Measurements from ENCODE around the gene RPS4Y1. TPM values are rescaled to one million over a fixed set of nuclear protein-coding genes. Genes with fewer than 3 reads are reported as not detected.

The RPS4Y1 gene
- total and polyA plus RNA-seq, 10 donors = 0.50 to 725 (median 286) TPM; not detected in 5

DNA sequence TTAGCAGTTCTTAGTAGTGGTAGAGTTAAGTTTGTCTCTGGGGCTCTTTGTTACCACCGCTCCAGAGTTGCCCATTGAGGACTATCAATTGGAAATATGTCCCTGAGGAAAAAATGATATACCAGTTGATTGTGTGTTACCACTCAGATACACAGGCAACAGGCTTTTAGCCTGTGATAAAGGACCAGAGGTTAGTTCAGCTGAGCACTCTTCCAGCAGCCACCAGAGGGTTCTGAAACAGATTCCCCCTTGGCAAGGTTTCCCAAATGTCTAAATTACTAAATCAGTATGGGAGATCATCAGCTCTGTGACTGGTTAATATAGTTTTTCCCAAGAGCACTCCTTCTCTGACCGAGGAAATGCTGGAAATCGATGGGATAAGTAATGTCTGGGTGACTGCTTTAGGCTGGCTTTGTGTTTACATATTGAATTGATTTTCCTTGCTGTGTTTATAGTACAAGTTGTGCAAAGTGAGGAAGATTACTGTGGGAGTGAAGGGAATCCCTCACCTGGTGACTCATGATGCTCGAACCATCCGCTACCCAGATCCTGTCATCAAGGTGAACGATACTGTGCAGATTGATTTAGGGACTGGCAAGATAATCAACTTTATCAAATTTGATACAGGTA is 12.9 kb downstream of the RPS4Y1 start:
- intact Hi-C loops (cut with DNase I; ENCODE audit: low total_unique reads) = no loop called here
- Histone ChIP-seq H3K36me3 (peaks cover 0 to 92% (median 0%) of the 10 kb centered on the region in 6 donors), H3K4me1 (peaks cover 0 to 27% (median 6%) of the 10 kb centered on the region in 6 donors), H3K27ac (no peak overlapping the region), H3K27me3 (replicated peaks in 1 of 7) (no peaks in the 10 kb centered on the region), H3K9me3 (no peaks in the 10 kb centered on the region), H3K4me3 (no peak overlapping the region)
- no peak for DNase-seq
- WGBS, 5 donors = 92 to 96% (median 94%) methylated on average over 5 to 6 of the region's 6 CpGs; no CpG with 5 or more reads in 2 of the 5 donors
- TF ChIP-seq POLR2AphosphoS5 (IDR thresholded peaks at IDR 0.05) (no peak), POLR2A (IDR thresholded peaks at IDR 0.05) (no peak)
- TF ChIP-seq, protein P1, sequence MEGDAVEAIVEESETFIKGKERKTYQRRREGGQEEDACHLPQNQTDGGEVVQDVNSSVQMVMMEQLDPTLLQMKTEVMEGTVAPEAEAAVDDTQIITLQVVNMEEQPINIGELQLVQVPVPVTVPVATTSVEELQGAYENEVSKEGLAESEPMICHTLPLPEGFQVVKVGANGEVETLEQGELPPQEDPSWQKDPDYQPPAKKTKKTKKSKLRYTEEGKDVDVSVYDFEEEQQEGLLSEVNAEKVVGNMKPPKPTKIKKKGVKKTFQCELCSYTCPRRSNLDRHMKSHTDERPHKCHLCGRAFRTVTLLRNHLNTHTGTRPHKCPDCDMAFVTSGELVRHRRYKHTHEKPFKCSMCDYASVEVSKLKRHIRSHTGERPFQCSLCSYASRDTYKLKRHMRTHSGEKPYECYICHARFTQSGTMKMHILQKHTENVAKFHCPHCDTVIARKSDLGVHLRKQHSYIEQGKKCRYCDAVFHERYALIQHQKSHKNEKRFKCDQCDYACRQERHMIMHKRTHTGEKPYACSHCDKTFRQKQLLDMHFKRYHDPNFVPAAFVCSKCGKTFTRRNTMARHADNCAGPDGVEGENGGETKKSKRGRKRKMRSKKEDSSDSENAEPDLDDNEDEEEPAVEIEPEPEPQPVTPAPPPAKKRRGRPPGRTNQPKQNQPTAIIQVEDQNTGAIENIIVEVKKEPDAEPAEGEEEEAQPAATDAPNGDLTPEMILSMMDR (IDR thresholded peaks at IDR 0.05 in 8 of 11, conservative IDR thresholded peaks at IDR 0.05 in 3 of 11) = no peak

DNA sequence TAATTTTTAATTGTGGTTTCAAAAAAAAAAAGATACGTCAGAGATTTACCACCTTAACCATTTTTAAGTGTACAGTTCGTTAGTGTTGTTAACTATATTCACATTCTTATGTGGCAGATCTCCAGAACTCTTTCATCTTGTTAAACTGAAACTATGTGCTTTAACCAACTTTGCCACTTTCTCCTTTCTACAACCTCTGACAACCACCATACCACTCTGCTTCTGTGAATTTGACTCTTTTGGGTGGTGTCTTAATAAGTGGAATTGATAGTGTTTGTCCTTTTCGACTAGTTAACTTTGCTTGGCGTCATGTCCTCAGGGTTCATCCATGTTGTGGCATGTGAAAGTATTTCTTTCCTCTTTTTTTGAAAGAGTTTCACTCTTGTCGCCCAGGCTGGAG is 15.7 kb downstream of the RPS4Y1 start:
- 68 to 76% (median 69%) methylated on average over 5 of the region's 5 CpGs; no CpG with 5 or more reads in 2 of the 5 donors for WGBS, 5 donors
- DNase-seq = no peak
- H3K4me3 ChIP-seq = no peak overlapping the region
- TF ChIP-seq POLR2AphosphoS5 (IDR thresholded peaks at IDR 0.05) = no peak
- no peak for TF ChIP-seq POLR2A (IDR thresholded peaks at IDR 0.05)
- TF ChIP-seq, protein P1 (IDR thresholded peaks at IDR 0.05 in 8 of 11, conservative IDR thresholded peaks at IDR 0.05 in 3 of 11) = no peak
- peaks cover 0 to 93% (median 0%) of the 10 kb centered on the region in 6 donors for H3K36me3 ChIP-seq
- intact Hi-C loops (cut with DNase I; ENCODE audit: low total_unique reads) = no loop called here
- no peaks in the 10 kb centered on the region for H3K27me3 ChIP-seq (replicated peaks in 1 of 7)
- peaks cover 0 to 19% (median under 1%) of the 10 kb centered on the region in 6 donors for H3K4me1 ChIP-seq
- H3K27ac ChIP-seq = no peak overlapping the region
- H3K9me3 ChIP-seq = no peaks in the 10 kb centered on the region

DNA sequence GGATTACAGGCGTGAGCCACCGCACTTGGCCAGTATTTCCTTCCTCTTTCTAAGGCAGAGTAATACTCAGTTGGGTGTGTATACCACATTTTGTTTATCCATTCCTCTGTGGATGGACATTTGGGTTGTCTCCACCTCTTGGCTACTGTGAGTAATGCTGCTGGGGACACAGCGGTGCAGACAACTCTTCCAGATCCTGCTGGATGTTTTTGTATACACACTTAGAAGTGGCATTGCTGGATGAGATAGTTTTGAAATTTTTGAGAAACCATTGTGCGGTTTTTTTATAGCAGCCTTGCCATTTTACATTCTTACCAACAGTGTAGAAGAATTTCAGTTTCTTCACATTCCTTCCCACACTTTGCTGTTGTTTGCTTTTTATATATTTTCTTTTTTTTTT is 16.3 kb downstream of the RPS4Y1 start:
- TF ChIP-seq POLR2A (IDR thresholded peaks at IDR 0.05) = no peak
- TF ChIP-seq, protein P1 (IDR thresholded peaks at IDR 0.05 in 8 of 11, conservative IDR thresholded peaks at IDR 0.05 in 3 of 11) = no peak
- no peak for TF ChIP-seq POLR2AphosphoS5 (IDR thresholded peaks at IDR 0.05)
- 57 to 81% (median 70%) methylated on average over 4 of the region's 4 CpGs; no CpG with 5 or more reads in 2 of the 5 donors for WGBS, 5 donors

DNA sequence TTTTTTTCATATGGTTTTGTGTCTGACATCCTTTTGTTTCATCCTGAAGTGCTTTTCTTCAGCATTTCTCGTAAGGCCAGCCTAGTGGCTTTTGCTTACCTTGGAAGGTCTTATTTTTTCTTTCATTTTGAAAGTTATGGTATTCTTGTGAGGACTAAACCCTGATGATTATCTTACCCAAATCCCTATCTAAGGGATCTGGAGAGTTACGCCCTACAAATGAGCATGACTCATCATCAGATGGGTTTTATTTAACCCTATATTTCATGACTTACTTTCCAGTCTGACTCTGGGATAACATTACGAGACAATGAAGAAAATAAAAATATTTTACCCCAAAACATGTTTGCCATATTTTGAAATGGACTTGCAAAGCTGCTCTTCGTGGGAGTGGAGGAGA is 18.4 kb downstream of the RPS4Y1 start:
- peaks cover 0 to 93% (median 0%) of the 10 kb centered on the region in 6 donors for H3K36me3 ChIP-seq
- H3K4me3 ChIP-seq = no peak overlapping the region
- H3K9me3 ChIP-seq = no peaks in the 10 kb centered on the region
- intact Hi-C loops (cut with DNase I; ENCODE audit: low total_unique reads) = no loop called here
- no peaks in the 10 kb centered on the region for H3K27me3 ChIP-seq (replicated peaks in 1 of 7)
- TF ChIP-seq, protein P1 (IDR thresholded peaks at IDR 0.05 in 8 of 11, conservative IDR thresholded peaks at IDR 0.05 in 3 of 11) = no peak
- TF ChIP-seq POLR2AphosphoS5 (IDR thresholded peaks at IDR 0.05) = no peak
- H3K4me1 ChIP-seq = peaks cover 0 to 14% (median 0%) of the 10 kb centered on the region in 6 donors
- DNase-seq = no peak
- H3K27ac ChIP-seq = no peak overlapping the region
- 86 to 93% (median 87%) methylated on average over 4 of the region's 4 CpGs; no CpG with 5 or more reads in 2 of the 5 donors for WGBS, 5 donors

More for the DNA sequence above, 16.3 kb downstream of the RPS4Y1 start:
- no peaks in the 10 kb centered on the region for H3K9me3 ChIP-seq
- no peaks in the 10 kb centered on the region for H3K27me3 ChIP-seq (replicated peaks in 1 of 7)
- no peak overlapping the region for H3K4me3 ChIP-seq
- no peak for DNase-seq
- H3K27ac ChIP-seq = no peak overlapping the region
- peaks cover 0 to 14% (median 0%) of the 10 kb centered on the region in 6 donors for H3K4me1 ChIP-seq
- intact Hi-C loops (cut with DNase I; ENCODE audit: low total_unique reads) = no loop called here
- peaks cover 0 to 93% (median 0%) of the 10 kb centered on the region in 6 donors for H3K36me3 ChIP-seq
